GM15510 (cell line): ENCODE data around the gene CTBP2.

Source experiments
- POLR2A ChIP-seq: IDR thresholded peaks from 3 replicates; pipeline ENCODE4 v1.6.1; 2011; ENCODE audit warnings: borderline replicate concordance; ENCODE audit not compliant: insufficient read length; ENCODE audit errors: extremely low read depth

CTBP2 gene

GRCh38 chr10:125159932-125160855, at the start of gene CTBP2:
Gene CTBP2 (minus strand): TSS chr10:125160563.
- no peak for TF ChIP-seq POLR2A

- TF ChIP-seq POLR2A, result no peak
Measured at GRCh38 chr10:125209591-125210355, 49.4 kb upstream of the CTBP2 start.

DNA sequence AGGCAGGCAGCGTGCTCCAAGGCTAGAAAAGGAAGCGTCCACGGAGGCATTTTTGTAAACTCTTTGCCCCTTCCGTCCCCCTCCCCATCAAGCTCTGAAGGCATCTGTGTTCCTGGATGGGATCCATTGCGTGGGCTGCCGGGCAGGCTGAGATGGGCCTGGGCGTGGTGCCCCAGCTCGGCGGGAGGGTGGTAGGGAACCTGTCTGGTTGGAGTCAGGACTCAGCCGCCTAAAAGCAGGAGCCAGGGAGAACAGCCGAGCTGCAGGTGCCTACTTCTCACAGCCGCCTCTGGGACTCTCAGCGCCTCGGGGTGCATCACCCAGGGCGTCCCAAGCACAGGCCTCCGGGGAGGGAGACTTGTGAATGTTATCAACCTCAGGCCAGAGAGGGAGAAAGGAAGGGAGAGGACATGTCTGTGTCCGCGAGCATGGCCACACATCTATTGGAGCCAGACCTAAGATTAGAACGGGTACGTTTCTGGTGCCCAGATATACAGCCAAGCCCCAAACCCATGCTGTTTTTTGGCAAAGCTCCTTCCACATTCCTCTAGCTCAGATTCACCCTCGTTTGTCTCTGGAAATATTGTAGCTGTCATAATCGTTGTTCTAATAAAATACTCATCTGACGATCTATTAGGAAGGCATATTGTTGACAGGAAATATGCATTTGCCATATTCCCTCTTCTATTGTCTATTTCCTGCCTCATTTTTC, 48.6 kb upstream of the CTBP2 start:
- TF ChIP-seq POLR2A, result no peak

DNA sequence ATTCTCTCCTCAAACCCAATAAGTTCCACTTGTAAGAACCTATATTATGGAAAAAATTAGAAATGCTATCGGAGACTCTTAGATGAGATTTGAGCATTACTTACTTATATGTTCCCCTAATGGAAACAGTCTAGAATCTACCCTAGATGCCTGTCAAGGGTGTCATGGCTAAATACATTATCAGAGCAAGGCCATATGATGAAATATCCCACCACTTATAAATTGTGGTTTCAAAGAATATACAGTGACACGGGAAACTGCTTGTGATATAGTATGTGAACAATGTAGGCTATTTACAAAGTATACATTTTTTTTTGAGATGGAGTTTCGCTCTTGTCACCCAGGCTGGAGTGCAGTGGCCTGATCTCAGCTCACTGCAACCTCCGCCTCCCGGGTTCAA, 46.3 kb upstream of the CTBP2 start:
- no peak for TF ChIP-seq POLR2A

DNA sequence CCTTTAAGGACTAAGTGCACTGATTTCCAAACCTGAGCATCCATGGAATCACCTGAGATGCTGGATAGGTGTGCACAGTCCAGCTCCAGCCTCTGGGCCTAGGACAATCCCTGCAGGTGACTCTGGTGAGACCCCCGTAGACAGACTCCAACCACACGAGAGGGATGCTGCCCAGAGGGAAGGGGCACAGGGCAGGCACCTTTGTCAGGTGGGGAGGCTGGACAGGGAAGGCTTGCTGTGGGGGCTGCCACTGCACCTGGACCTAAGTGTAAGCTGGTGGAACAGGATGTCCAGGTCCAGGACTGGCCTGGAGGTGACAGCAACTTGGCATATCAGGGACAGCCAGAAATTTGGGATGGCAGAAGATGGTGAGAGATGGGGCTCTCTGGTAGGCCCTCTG, 45.1 kb upstream of the CTBP2 start:
- no peak for TF ChIP-seq POLR2A

DNA sequence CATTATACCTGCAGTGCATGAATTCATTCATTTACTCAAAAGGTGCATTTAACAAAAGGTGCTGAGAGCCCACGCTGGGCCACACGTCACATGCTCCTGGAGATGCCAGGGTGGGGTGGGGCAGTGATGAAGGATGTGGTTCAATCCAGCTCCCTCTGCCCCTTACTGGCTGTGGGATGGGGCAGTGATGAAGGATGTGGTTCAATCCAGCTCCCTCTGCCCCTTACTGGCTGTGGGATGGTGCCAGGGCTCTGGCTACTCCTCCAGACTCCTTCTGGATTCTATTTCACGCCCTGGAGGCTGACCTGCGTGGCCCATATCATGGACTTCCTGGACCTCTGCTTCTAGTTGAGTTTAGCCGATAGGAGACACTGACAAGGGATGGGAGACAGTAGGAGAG, 44.0 kb upstream of the CTBP2 start:
- TF ChIP-seq POLR2A, result no peak

DNA sequence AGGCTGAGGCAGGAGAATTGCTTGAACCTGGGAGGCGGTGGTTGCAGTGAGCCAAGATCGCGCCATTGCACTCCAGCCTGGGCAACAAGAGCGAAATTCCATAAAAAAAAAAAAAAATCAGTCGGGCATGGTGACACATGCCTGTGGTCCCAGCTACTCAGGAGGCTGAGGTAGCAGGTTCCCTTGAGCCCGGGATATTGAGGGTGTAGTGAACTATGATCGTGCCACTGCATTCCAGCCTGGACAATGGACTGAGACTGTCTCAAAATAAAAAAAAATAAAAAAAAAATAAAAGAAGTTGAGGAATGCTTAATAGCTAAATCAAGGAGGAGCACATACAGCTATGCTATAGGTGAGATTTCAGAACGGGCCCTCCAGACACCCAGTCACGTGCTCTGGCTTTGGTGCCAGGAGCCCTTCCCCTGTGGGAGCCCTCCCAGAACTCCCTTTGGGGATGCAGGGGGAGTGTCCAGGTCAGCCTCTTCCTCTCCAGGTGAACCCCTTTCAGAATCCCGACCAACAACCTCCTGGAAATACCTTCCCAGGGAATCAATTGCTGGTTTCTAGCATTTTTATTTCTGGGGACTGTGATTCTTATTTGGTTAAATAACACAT, 42.9 kb upstream of the CTBP2 start:
- no peak for TF ChIP-seq POLR2A

DNA sequence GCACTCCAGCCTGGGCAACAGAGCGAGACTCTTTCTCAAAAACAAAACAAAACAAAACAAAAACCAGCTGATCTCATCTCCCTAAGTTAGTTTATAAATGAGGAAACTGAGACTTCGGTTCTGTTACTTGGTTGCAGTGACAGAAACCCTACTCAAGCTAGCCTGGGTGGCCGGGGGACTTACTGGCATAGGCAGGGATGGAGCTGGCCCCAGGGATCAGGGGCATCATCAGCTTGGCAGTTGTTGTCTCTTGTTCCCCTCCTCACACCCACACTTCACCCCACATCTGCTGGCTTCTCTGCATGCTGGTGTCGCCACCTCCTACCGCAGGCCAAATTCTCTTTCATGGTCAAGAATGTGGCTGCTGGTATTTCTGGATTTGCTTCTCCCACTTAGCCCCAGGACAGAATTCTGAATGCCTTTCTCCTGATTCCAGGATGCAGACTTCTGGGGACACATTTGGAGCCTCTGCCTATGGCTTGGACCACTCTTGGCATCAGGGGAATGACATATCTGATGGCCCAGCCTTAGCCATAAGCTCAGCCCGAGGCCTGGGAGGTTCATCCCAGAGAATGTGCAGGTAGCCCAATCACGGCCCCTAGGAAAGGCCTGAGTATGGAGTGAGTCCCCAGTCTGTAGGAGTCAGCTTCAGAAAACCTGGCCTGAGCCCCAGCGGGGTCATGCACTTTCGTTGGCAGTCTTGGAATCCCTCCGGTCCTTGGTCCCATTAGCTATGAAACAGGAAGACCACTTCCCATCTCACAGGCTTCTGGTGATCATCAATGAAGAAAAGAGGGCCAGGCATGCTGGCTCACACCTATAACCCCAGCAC, 41.6 kb upstream of the CTBP2 start:
- TF ChIP-seq POLR2A, result no peak

GRCh38 chr10:125201108-125201524, 40.8 kb upstream of the CTBP2 start:
- TF ChIP-seq POLR2A, result no peak

DNA sequence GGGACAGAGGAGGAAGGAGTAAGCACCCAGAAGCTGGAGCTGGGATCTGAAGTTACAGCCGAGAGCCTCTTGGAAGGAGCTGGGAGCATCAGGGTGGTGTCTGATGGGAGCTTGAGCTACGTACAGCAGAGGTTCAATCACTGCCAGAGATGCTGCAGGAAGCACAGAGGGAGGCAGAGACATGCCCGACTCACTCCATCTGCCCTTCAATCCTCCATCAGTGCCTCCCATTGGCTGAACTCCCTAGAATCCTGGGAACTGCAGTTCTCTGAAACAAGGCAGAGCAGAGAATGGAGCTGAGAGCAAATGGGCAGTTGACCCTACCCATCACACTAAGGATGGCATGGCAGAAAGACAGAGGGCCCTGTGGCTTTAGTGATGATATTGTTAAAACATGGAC, 40.0 kb upstream of the CTBP2 start:
- no peak for TF ChIP-seq POLR2A

DNA sequence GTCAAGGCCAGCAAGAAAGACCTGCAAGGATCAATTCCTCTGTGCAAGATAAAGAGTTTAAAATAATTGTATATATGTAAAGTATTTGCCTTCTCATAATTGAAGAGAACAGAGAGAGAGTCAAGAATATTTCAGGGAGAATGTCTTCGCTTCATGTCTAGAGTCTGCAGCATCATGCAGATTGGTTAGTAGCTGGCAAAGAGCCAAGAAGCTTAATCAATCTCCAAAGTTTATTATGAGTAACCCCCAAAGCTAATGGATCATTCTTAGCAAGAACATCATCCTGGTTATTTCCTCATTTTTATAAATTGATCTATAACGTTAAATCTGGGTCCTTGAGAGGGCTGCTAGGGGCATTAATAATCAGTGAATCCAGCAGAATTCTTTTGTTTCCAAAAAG, 38.9 kb upstream of the CTBP2 start:
- TF ChIP-seq POLR2A, result no peak

DNA sequence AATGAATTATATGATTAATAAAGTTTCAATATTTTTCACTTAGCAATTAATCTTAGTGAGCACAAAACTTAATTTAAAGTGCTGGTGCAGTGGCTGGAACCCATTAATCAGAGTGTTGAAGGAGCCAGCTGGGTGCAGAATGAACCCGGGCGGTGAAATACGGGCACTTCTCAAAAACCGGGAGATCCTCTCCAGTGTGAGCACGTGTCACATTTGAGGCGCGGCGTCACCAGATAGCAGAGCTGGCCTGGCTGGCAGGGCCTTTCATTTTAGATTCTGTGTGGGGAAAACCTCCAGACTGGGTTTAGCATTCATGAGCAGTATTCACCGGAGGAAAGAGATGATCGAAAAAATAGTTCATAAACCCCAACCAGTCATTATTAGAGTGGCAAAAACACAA, 34.5 kb upstream of the CTBP2 start:
- no peak for TF ChIP-seq POLR2A

DNA sequence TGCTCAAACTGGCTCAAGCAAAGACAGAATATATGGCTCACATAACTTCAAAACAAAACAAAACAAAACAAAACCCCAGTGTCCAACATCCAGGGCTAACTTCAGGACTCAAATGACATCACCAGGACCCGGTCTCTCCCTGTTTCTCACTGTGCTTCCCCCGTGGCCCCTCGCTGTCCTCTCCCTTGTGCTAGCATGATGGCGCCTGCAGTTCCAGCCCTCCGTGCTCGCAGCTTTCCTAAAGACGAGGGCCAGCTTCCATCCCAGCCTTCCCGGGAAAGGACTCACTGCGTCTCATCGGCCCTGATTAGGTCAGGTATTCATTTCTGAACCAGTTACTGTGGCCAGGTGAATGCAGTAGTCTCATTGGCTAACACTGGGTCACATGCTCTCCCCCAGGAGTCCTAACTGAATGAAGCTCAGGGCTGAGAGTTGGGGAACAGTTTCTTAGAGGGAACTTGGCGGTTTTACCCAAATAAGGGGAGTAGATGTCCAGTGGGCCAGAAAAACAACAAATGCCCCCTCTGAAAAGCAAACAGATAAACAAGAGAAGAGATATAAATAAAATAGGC, 33.0 kb upstream of the CTBP2 start:
- TF ChIP-seq POLR2A, result no peak

DNA sequence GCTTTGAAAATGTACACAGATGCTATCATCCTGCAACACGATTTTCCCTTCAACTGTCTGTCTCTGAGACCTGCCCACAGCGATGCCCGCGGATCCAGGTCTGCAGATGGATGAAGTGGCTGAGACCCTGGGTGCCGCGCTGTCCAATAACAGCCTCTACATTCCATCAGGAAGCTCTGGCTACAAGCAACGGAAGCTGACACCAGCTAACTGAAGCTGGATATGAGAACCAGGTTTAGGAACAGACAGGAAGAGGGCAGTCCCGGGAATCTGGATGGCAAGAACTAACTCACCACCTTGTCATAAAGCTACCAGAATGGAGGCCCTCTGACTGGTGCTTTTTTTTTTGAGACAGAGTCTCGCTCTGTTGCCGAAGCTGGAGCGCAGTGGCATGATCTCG, 32.3 kb upstream of the CTBP2 start:
- no peak for TF ChIP-seq POLR2A

GRCh38 chr10:125192005-125192404, 31.6 kb upstream of the CTBP2 start:
- TF ChIP-seq POLR2A, result no peak
